ENCODE results near the gene UROS.

UROS gene

DNA sequence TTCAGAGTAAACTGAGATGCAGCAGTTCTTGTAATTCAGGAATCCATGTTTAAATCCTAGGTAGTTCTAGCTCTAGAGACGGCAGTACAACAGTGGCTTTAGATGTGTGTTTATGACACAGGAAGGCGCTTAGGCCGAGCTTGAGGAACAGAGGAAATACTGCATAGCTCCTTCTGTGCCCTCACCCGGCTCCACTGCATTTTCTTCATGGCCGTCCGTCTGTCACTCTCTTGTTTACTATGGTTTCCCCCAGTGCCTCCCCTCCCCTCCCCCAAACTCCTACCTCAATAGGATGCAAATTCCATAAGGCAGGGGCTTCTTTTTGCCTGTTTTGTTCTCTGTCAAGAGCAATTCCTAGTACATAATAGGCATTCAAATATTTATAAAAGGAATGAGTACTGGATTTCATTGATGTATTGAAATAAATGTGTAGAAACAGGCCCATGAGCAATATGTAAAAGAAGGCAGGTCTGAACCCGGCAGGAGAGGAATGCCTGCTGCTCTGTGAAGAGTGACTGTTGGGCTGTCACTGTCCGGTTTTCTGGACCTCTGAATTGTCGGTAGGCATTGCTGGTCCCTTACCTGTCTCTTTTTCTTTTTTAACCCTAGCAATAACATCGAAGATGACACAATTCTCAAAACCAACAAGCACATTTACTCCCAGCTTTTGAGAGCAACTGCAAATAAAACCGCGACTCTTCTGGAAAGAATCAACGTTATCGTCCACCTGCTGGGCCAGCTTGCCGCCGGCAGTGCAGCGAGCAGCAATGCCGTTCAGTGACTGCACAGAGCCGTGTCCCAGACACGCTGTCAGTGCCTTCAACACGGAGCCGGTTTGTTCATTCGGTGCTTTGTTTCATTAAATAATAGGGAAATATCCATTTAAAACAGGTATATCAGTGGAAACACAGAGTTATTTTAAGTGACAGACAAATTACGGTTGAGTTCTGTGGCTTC is 60.1 kb downstream of the UROS start:
- no peak for DNase-seq (ENCODE audit: low read depth in 1 of 2, low spot score in 1 of 2)
- TF ChIP-seq JUND (IDR thresholded peaks at IDR 0.05; ENCODE audit: low read depth) = no peak
- in situ Hi-C loops (cut with HindIII; ENCODE audit: low pct_unique_long_range_greater_than_20kb, low sequenced_read_pairs) = no loop called here

DNA sequence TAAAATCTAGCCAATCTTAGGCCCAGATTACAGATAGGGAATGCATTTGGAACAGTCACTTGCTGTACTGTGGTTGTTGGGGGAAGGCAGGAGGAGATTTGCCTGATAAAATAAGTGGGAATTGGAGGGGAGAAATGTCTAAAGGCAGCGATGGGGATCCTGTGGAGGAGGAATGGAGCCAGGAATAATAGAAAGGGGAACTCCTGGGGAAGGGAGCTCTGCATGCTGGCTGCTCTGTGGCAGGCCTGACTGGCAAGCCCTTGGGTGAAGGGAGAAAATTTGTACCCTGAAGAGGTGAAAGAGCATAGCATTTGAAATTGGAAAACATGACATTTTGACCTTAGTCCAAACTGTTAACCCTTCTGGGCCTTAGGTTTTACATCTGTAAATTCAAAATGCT is 61.1 kb downstream of the UROS start:
- DNase-seq (ENCODE audit: low read depth in 1 of 2, low spot score in 1 of 2) = no peak
- in situ Hi-C loops (cut with HindIII; ENCODE audit: low pct_unique_long_range_greater_than_20kb, low sequenced_read_pairs) = no loop called here
- no peak for TF ChIP-seq JUND (IDR thresholded peaks at IDR 0.05; ENCODE audit: low read depth)

DNA sequence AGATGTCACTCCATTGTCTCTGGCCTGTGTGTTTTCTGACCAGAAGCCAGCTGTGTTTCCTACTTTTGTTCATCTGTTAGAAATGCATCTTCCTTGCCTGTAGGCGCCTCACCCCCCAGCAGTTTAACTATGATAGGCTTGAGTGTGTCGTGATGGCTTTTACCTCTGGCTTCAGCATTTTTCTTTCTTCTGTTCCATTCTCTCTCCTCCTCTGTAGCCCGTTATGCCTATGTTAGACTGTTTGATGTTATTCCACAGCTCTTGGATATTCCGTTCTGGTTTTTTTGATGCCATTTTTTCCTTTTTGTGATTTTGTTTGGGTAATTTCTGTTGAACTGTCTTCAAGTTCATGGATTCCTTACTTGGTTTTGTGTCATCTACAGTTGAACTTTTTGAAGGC is 65.3 kb downstream of the UROS start:
- no peak for DNase-seq (ENCODE audit: low read depth in 1 of 2, low spot score in 1 of 2)
- no peak for TF ChIP-seq JUND (IDR thresholded peaks at IDR 0.05; ENCODE audit: low read depth)

DNA sequence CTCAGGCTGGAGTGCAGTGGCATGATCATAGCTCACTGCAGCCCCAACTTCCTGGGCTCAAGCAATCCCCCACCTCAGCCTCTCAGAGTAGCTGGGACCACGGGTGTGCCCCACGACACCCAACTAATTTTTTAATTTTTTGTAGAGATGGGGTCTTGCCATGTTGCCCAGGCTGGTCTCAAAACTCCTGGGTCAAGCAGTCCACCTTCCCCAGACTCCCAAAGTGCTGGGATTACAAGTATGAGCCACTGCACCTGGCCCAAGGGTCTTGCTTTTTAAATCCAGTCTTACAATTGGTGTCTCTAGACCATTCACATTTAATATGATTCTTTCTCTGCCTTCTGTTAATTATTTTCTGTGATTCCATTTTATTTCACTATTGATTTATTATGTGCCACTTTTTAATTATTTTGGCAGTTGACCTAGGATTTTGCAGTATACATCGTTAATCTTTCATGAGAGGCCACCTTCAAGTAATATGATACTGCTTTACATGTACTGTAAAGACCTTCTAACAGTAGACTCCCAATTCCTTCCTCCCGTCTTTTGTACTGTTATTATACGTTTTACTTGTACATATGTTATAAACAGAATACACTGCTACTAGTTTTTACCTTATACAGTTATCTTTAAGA is 66.1 kb downstream of the UROS start:
- no peak for TF ChIP-seq JUND (IDR thresholded peaks at IDR 0.05; ENCODE audit: low read depth)

More for the DNA sequence above, 65.3 kb downstream of the UROS start:
- in situ Hi-C loops (cut with HindIII; ENCODE audit: low pct_unique_long_range_greater_than_20kb, low sequenced_read_pairs) = no loop called here

DNA sequence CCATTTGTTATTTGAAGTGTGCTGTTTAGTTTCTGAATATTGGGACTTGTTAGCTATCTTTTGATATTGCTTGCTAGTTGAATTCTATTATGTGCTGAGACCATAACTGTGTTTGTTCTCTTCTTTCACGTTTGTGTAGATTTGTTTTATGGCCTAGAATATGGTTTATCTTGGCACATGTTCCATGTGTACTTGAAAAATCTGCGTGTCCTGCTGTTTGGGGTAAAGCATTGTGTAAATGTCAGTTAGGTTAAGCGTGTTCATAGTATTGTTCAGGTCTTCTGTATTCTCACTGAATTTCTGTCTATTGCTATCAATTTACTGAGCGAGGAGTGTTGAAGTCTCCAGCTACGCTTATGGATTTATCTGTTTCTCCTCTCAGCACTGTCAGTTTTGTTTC is 66.9 kb downstream of the UROS start:
- no peak for DNase-seq (ENCODE audit: low read depth in 1 of 2, low spot score in 1 of 2)
- TF ChIP-seq JUND (IDR thresholded peaks at IDR 0.05; ENCODE audit: low read depth) = no peak
- in situ Hi-C loops (cut with HindIII; ENCODE audit: low pct_unique_long_range_greater_than_20kb, low sequenced_read_pairs) = no loop called here

More for the DNA sequence above, 66.1 kb downstream of the UROS start:
- DNase-seq (ENCODE audit: low read depth in 1 of 2, low spot score in 1 of 2) = no peak
- in situ Hi-C loops (cut with HindIII; ENCODE audit: low pct_unique_long_range_greater_than_20kb, low sequenced_read_pairs) = no loop called here

DNA sequence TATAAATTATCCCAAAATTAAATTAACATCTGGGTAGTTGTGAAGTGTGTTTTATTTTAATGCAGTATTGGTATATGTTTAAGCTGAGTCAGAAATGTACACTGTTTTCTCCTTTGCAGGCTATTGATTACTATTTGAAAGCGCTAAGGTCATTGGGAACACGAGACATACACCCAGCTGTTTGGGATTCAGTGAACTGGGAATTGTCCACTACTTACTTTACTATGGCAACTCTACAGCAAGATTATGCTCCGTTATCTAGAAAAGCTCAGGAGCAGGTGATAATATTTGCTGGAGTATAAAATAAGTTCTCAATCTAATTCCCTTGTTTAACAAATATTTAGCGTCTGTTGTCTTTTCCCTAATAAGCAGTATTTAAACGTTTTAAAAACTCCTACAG is 75.6 kb downstream of the UROS start:
- no peak for DNase-seq (ENCODE audit: low read depth in 1 of 2, low spot score in 1 of 2)
- TF ChIP-seq JUND (IDR thresholded peaks at IDR 0.05; ENCODE audit: low read depth) = no peak
- in situ Hi-C loops (cut with HindIII; ENCODE audit: low pct_unique_long_range_greater_than_20kb, low sequenced_read_pairs) = no loop called here

DNA sequence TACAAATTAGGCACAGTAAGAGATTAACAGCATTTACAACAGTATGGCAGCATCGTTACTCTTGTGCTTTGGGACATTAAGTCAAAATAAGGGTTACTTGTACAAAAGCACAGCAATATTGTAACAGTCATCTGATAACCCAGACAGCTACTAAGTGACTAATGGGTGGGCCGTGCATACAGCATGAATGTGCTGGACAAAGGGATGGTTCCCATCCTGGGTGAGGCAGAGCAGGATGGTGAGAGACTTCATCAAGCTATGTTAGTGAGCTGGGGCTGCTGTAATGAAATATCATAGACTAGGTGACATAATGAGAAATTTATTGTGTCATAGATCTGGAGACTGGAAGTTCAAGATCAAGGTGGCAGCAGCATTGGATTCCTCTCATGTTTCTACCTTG is 78.1 kb downstream of the UROS start:
- DNase-seq (ENCODE audit: low read depth in 1 of 2, low spot score in 1 of 2) = no peak
- TF ChIP-seq JUND (IDR thresholded peaks at IDR 0.05; ENCODE audit: low read depth) = no peak
- in situ Hi-C loops (cut with HindIII; ENCODE audit: low pct_unique_long_range_greater_than_20kb, low sequenced_read_pairs) = no loop called here

DNA sequence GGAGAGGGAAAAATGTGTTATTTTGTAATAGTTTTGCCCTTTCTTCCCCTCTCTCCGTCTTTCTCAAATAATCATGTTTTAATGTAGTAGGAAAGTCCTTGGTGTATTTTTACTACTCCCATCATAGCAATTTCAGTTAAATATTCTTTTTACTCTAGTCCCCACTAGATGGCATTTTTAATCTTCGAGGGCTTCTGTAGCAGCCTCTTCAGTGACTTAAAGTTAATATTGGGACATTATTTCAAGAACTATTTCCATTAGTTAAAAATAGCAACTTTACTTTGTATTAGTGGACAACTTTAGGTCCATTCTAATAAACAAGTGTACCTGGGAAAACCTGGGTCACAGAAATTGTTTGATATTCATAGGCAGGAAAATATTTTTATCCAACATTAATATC is 80.6 kb downstream of the UROS start:
- in situ Hi-C loops (cut with HindIII; ENCODE audit: low pct_unique_long_range_greater_than_20kb, low sequenced_read_pairs) = no loop called here
- peak in 1 of 2 experiments; percentile 2 for DNase-seq (ENCODE audit: low read depth in 1 of 2, low spot score in 1 of 2)
- no peak for TF ChIP-seq JUND (IDR thresholded peaks at IDR 0.05; ENCODE audit: low read depth)

DNA sequence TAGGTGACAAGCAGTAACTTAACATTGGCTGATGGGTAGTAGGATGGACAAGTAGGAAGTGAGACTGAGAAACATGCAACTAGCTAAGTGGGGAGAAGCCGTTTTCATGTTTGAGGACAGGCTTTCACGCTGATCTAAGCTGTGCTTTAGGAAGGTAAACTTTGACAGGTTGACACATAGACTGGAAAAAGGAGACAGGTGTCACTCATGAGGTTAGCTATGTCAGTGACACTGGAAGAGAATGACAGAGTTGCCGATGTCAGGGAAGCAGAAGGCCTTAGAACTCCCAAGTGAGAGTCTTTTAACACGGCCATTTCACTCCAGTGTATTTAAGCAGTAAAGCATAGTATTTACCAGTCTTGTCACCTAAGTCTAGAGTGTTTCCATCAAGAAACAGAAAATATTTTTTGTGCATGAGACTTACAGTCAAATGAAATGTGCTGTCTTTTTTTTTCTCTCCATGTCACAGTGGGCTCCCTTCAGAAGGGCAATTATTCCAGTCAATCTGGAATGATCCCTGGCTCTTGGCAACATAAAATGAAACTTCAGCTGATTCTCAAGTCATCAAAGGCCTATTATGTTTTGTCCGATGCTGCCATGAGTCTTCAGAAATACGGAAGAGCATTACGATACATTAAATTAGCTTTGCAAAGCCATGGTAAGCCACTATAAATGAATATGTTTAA is 82.9 kb downstream of the UROS start:
- in situ Hi-C loops (cut with HindIII; ENCODE audit: low pct_unique_long_range_greater_than_20kb, low sequenced_read_pairs) = no loop called here
- DNase-seq (ENCODE audit: low read depth in 1 of 2, low spot score in 1 of 2) = no peak

More for the DNA sequence above, 82.9 kb downstream of the UROS start:
- no peak for TF ChIP-seq JUND (IDR thresholded peaks at IDR 0.05; ENCODE audit: low read depth)

All from T47D (cell line).